T-helper 2 cell treated with Interferon-gamma antibody and Interleukin-4, amounts not matched to agents 5 μg/mL and 100 μg/mL, for 36 hours (primary cell): ENCODE results near the gene LCMT2.
"Not testable (repeated sequence)": the region's sequence is repeated elsewhere in the genome, so short reads cannot be mapped to it uniquely, and the experiment has no call there.

Experiments used
- DNase-seq: peaks from one replicate; pipeline ENCODE4 v3.0.0; 2021; ENCODE audit warnings: low spot score
- H3K27ac Mint-ChIP-seq: one replicate; pipeline ENCODE4 v1.8.0; 2021; ENCODE audit warnings: mild to moderate bottlenecking, mixed read lengths
- H3K27me3 Mint-ChIP-seq: one replicate; pipeline ENCODE4 v1.8.0; 2021; ENCODE audit warnings: low read depth, mixed read lengths
- H3K36me3 Mint-ChIP-seq: one replicate; pipeline ENCODE4 v1.8.0; 2021; ENCODE audit warnings: low read depth, mixed read lengths
- H3K4me1 Mint-ChIP-seq: one replicate; pipeline ENCODE4 v1.8.0; 2021; ENCODE audit warnings: low read depth, mixed read lengths
- H3K4me3 Mint-ChIP-seq: one replicate; pipeline ENCODE4 v1.8.0; 2022; ENCODE audit warnings: mild to moderate bottlenecking, moderate library complexity, mixed read lengths
- H3K9me3 Mint-ChIP-seq: one replicate; pipeline ENCODE4 v1.8.0; 2021; ENCODE audit warnings: mixed read lengths

The LCMT2 gene

GRCh38 chr15:43292375-43293078 is 37.8 kb downstream of the LCMT2 start:
- Mint-ChIP-seq H3K4me1 (no peaks in the 10 kb centered on the region), H3K4me3 (no peak overlapping the region), H3K9me3 (no peaks in the 10 kb centered on the region), H3K36me3 (no peaks in the 10 kb centered on the region), H3K27me3 (peaks cover 55% of the 10 kb centered on the region), H3K27ac (no peak overlapping the region)
- no peak for DNase-seq

GRCh38 chr15:43289656-43290055 is 40.7 kb downstream of the LCMT2 start:
- not testable (repeated sequence) for H3K4me1 Mint-ChIP-seq, H3K4me3 Mint-ChIP-seq, H3K9me3 Mint-ChIP-seq, DNase-seq, H3K36me3 Mint-ChIP-seq, H3K27ac Mint-ChIP-seq
- H3K27me3 Mint-ChIP-seq: peaks cover 38% of the 10 kb centered on the region

- DNase-seq: no peak
- Mint-ChIP-seq H3K27ac (no peak overlapping the region), H3K36me3 (no peaks in the 10 kb centered on the region), H3K4me1 (peaks cover 6% of the 10 kb centered on the region), H3K27me3 (peaks cover 19% of the 10 kb centered on the region), H3K4me3 (no peak overlapping the region), H3K9me3 (no peaks in the 10 kb centered on the region)
Measured at GRCh38 chr15:43287254-43287653, 43.1 kb downstream of the LCMT2 start.

GRCh38 chr15:43286074-43286473 is 44.3 kb downstream of the LCMT2 start:
- DNase-seq: no peak
- Mint-ChIP-seq H3K4me1 (peaks cover 6% of the 10 kb centered on the region), H3K9me3 (no peaks in the 10 kb centered on the region), H3K27me3 (peaks cover 10% of the 10 kb centered on the region), H3K27ac (no peak overlapping the region), H3K4me3 (no peak overlapping the region), H3K36me3 (no peaks in the 10 kb centered on the region)

- peak; percentile 34 for DNase-seq
- Mint-ChIP-seq H3K4me3 (no peak overlapping the region), H3K27me3 (peaks cover 6% of the 10 kb centered on the region), H3K4me1 (peaks cover 6% of the 10 kb centered on the region), H3K36me3 (no peaks in the 10 kb centered on the region), H3K27ac (no peak overlapping the region), H3K9me3 (no peaks in the 10 kb centered on the region)
Measured at GRCh38 chr15:43285609-43286037, 44.8 kb downstream of the LCMT2 start.

- Mint-ChIP-seq H3K27ac (no peak overlapping the region), H3K4me3 (no peak overlapping the region), H3K36me3 (no peaks in the 10 kb centered on the region), H3K4me1 (peaks cover 6% of the 10 kb centered on the region), H3K9me3 (no peaks in the 10 kb centered on the region), H3K27me3 (peaks cover 5% of the 10 kb centered on the region)
- DNase-seq: no peak
Measured at GRCh38 chr15:43283526-43283925, 46.8 kb downstream of the LCMT2 start.

GRCh38 chr15:43281926-43282602 is 48.3 kb downstream of the LCMT2 start:
- H3K9me3 Mint-ChIP-seq: no peaks in the 10 kb centered on the region
- DNase-seq: no peak
- no peak overlapping the region for H3K4me3 Mint-ChIP-seq
- no peaks in the 10 kb centered on the region for H3K27me3 Mint-ChIP-seq
- H3K4me1 Mint-ChIP-seq: peaks cover 6% of the 10 kb centered on the region
- H3K36me3 Mint-ChIP-seq: no peaks in the 10 kb centered on the region
- no peak overlapping the region for H3K27ac Mint-ChIP-seq

GRCh38 chr15:43280996-43281395 is 49.4 kb downstream of the LCMT2 start:
- no peak overlapping the region for H3K4me3 Mint-ChIP-seq
- no peaks in the 10 kb centered on the region for H3K36me3 Mint-ChIP-seq
- peaks cover 6% of the 10 kb centered on the region for H3K4me1 Mint-ChIP-seq
- H3K27me3 Mint-ChIP-seq: no peaks in the 10 kb centered on the region
- H3K9me3 Mint-ChIP-seq: no peaks in the 10 kb centered on the region
- no peak for DNase-seq
- H3K27ac Mint-ChIP-seq: no peak overlapping the region

- DNase-seq: no peak
- Mint-ChIP-seq H3K27me3 (no peaks in the 10 kb centered on the region), H3K36me3 (no peaks in the 10 kb centered on the region), H3K9me3 (no peaks in the 10 kb centered on the region), H3K4me3 (no peak overlapping the region), H3K27ac (no peak overlapping the region), H3K4me1 (peaks cover 4% of the 10 kb centered on the region)
Measured at GRCh38 chr15:43279496-43279895, 50.9 kb downstream of the LCMT2 start.

- Mint-ChIP-seq H3K4me1 (no peaks in the 10 kb centered on the region), H3K27me3 (no peaks in the 10 kb centered on the region), H3K36me3 (no peaks in the 10 kb centered on the region), H3K4me3 (no peak overlapping the region), H3K9me3 (no peaks in the 10 kb centered on the region), H3K27ac (no peak overlapping the region)
- DNase-seq: no peak
Measured at GRCh38 chr15:43278869-43279268, 51.5 kb downstream of the LCMT2 start.

GRCh38 chr15:43277901-43278300 is 52.5 kb downstream of the LCMT2 start:
- H3K4me1 Mint-ChIP-seq: peaks cover 2% of the 10 kb centered on the region
- no peak overlapping the region for H3K27ac Mint-ChIP-seq
- DNase-seq: no peak
- H3K36me3 Mint-ChIP-seq: no peaks in the 10 kb centered on the region
- no peaks in the 10 kb centered on the region for H3K9me3 Mint-ChIP-seq
- no peak overlapping the region for H3K4me3 Mint-ChIP-seq
- H3K27me3 Mint-ChIP-seq: no peaks in the 10 kb centered on the region

- DNase-seq: no peak
- Mint-ChIP-seq H3K9me3 (no peaks in the 10 kb centered on the region), H3K4me3 (no peak overlapping the region), H3K4me1 (peaks cover 2% of the 10 kb centered on the region), H3K36me3 (no peaks in the 10 kb centered on the region), H3K27me3 (no peaks in the 10 kb centered on the region), H3K27ac (no peak overlapping the region)
Measured at GRCh38 chr15:43277231-43277823, 53.0 kb downstream of the LCMT2 start.

- no peaks in the 10 kb centered on the region for H3K36me3 Mint-ChIP-seq
Measured at GRCh38 chr15:43276563-43277200, 53.7 kb downstream of the LCMT2 start.

More at GRCh38 chr15:43276563-43277200, 53.7 kb downstream of the LCMT2 start:
- peaks cover 2% of the 10 kb centered on the region for H3K27me3 Mint-ChIP-seq
- no peak for DNase-seq
- no peaks in the 10 kb centered on the region for H3K9me3 Mint-ChIP-seq
- H3K27ac Mint-ChIP-seq: no peak overlapping the region
- no peak overlapping the region for H3K4me3 Mint-ChIP-seq
- peaks cover 2% of the 10 kb centered on the region for H3K4me1 Mint-ChIP-seq
